Epithelial cell of esophagus (primary cell): ENCODE results near the gene SLC12A5.

Experiments used
- DNase-seq: peaks from one replicate; pipeline ENCODE4 v3.0.0; 2010; ENCODE audit warnings: low read depth
- H3K4me3 ChIP-seq: 2 replicates; pipeline ENCODE4 v1.5.1; 2011; ENCODE audit warnings: mild to moderate bottlenecking, low read length, control low read depth
- CTCF ChIP-seq: IDR thresholded peaks from 2 replicates; pipeline ENCODE4 v1.5.1; 2011; ENCODE audit warnings: low read depth, mild to moderate bottlenecking, low read length, control low read depth, inconsistent platforms; ENCODE audit not compliant: insufficient read depth; ENCODE audit errors: missing control alignments

Gene SLC12A5

GRCh38 chr20:46065691-46066090, 36.7 kb downstream of the SLC12A5 start:
- TF ChIP-seq CTCF: no peak
- no peak for DNase-seq
- no peak overlapping the region for H3K4me3 ChIP-seq

GRCh38 chr20:46070215-46070900, 41.3 kb downstream of the SLC12A5 start:
- H3K4me3 ChIP-seq: no peak overlapping the region
- no peak for TF ChIP-seq CTCF
- DNase-seq: no peak

GRCh38 chr20:46071573-46071972, 42.6 kb downstream of the SLC12A5 start:
- H3K4me3 ChIP-seq: no peak overlapping the region
- DNase-seq: no peak
- TF ChIP-seq CTCF: no peak

GRCh38 chr20:46073024-46073423, 44.0 kb downstream of the SLC12A5 start:
- no peak for DNase-seq
- no peak for TF ChIP-seq CTCF
- no peak overlapping the region for H3K4me3 ChIP-seq

GRCh38 chr20:46073443-46073842, 44.4 kb downstream of the SLC12A5 start:
- peak; percentile 63 for DNase-seq
- no peak overlapping the region for H3K4me3 ChIP-seq
- no peak for TF ChIP-seq CTCF

GRCh38 chr20:46074006-46074405, 45.0 kb downstream of the SLC12A5 start:
- DNase-seq: no peak
- TF ChIP-seq CTCF: no peak

GRCh38 chr20:46076806-46077205, 47.8 kb downstream of the SLC12A5 start:
- no peak overlapping the region for H3K4me3 ChIP-seq
- no peak for TF ChIP-seq CTCF
- no peak for DNase-seq

More at GRCh38 chr20:46074006-46074405, 45.0 kb downstream of the SLC12A5 start:
- no peak overlapping the region for H3K4me3 ChIP-seq
